Rectal smooth muscle tissue (tissue), 1 donor: ENCODE data around the gene PLCB1.
"Not testable (repeated sequence)": the region's sequence is repeated elsewhere in the genome, so short reads cannot be mapped to it uniquely, and the experiment has no call there.

ENCODE experiments used
- H3K27ac ChIP-seq: one replicate; pipeline ENCODE4 v1.7.0; 2013; ENCODE audit warnings: low read depth, low read length, inconsistent platforms
- H3K27me3 ChIP-seq: one replicate; pipeline ENCODE4 v1.7.0; 2013; ENCODE audit warnings: low read length; ENCODE audit not compliant: control insufficient read depth, insufficient read depth
- H3K36me3 ChIP-seq: one replicate; pipeline ENCODE4 v1.7.0; 2013; ENCODE audit warnings: low read length; ENCODE audit not compliant: control insufficient read depth, insufficient read depth
- H3K4me1 ChIP-seq: one replicate; pipeline ENCODE4 v1.7.0; 2013; ENCODE audit warnings: low read length; ENCODE audit not compliant: control insufficient read depth, insufficient read depth
- H3K4me3 ChIP-seq: one replicate; pipeline ENCODE4 v1.7.0; 2013; ENCODE audit warnings: low read length
- H3K9ac ChIP-seq: one replicate; pipeline ENCODE4 v1.7.0; 2013; ENCODE audit warnings: low read length

PLCB1 gene

GRCh38 chr20:8621001-8621400 lies 488.9 kb downstream of the PLCB1 start:
- H3K27ac ChIP-seq, result no peak overlapping the region
- no peaks in the 10 kb centered on the region for H3K36me3 ChIP-seq
- no peak overlapping the region for H3K4me3 ChIP-seq
- no peaks in the 10 kb centered on the region for H3K4me1 ChIP-seq
- H3K27me3 ChIP-seq, result no peaks in the 10 kb centered on the region
- no peak overlapping the region for H3K9ac ChIP-seq

- Histone ChIP-seq H3K27me3 (no peaks in the 10 kb centered on the region), H3K4me1 (no peaks in the 10 kb centered on the region)
Observed at GRCh38 chr20:8624046-8624445, 492.0 kb downstream of the PLCB1 start.

GRCh38 chr20:8624616-8625015 lies 492.6 kb downstream of the PLCB1 start:
- no peak overlapping the region for H3K4me3 ChIP-seq
- no peak overlapping the region for H3K9ac ChIP-seq
- no peaks in the 10 kb centered on the region for H3K4me1 ChIP-seq
- H3K36me3 ChIP-seq, result no peaks in the 10 kb centered on the region
- H3K27me3 ChIP-seq, result no peaks in the 10 kb centered on the region
- no peak overlapping the region for H3K27ac ChIP-seq

More at GRCh38 chr20:8624046-8624445, 492.0 kb downstream of the PLCB1 start:
- Histone ChIP-seq H3K4me3 (no peak overlapping the region), H3K27ac (no peak overlapping the region), H3K36me3 (no peaks in the 10 kb centered on the region), H3K9ac (no peak overlapping the region)

GRCh38 chr20:8627340-8628004 lies 495.4 kb downstream of the PLCB1 start:
- no peaks in the 10 kb centered on the region for H3K4me1 ChIP-seq
- H3K27ac ChIP-seq, result no peak overlapping the region
- no peak overlapping the region for H3K4me3 ChIP-seq

GRCh38 chr20:8631271-8631670 lies 499.2 kb downstream of the PLCB1 start:
- H3K36me3 ChIP-seq, result no peaks in the 10 kb centered on the region
- no peaks in the 10 kb centered on the region for H3K27me3 ChIP-seq
- H3K9ac ChIP-seq, result no peak overlapping the region
- no peak overlapping the region for H3K27ac ChIP-seq
- H3K4me1 ChIP-seq, result no peaks in the 10 kb centered on the region
- H3K4me3 ChIP-seq, result no peak overlapping the region

More at GRCh38 chr20:8627340-8628004, 495.4 kb downstream of the PLCB1 start:
- Histone ChIP-seq H3K27me3 (no peaks in the 10 kb centered on the region), H3K36me3 (no peaks in the 10 kb centered on the region), H3K9ac (no peak overlapping the region)

GRCh38 chr20:8633366-8633765 lies 501.3 kb downstream of the PLCB1 start:
- no peaks in the 10 kb centered on the region for H3K36me3 ChIP-seq
- no peaks in the 10 kb centered on the region for H3K27me3 ChIP-seq
- H3K9ac ChIP-seq, result no peak overlapping the region
- H3K4me1 ChIP-seq, result no peaks in the 10 kb centered on the region
- no peak overlapping the region for H3K4me3 ChIP-seq
- no peak overlapping the region for H3K27ac ChIP-seq

GRCh38 chr20:8635048-8635572 lies 503.0 kb downstream of the PLCB1 start:
- no peaks in the 10 kb centered on the region for H3K27me3 ChIP-seq
- no peak overlapping the region for H3K27ac ChIP-seq
- no peaks in the 10 kb centered on the region for H3K4me1 ChIP-seq
- no peaks in the 10 kb centered on the region for H3K36me3 ChIP-seq
- H3K4me3 ChIP-seq, result no peak overlapping the region
- no peak overlapping the region for H3K9ac ChIP-seq

- H3K27me3 ChIP-seq, result no peaks in the 10 kb centered on the region
- H3K9ac ChIP-seq, result no peak overlapping the region
- H3K36me3 ChIP-seq, result no peaks in the 10 kb centered on the region
- no peaks in the 10 kb centered on the region for H3K4me1 ChIP-seq
- H3K4me3 ChIP-seq, result no peak overlapping the region
- no peak overlapping the region for H3K27ac ChIP-seq
Observed at GRCh38 chr20:8635837-8636236, 503.8 kb downstream of the PLCB1 start.

GRCh38 chr20:8639112-8639778 lies 507.2 kb downstream of the PLCB1 start:
- no peak overlapping the region for H3K27ac ChIP-seq
- no peaks in the 10 kb centered on the region for H3K36me3 ChIP-seq
- H3K4me1 ChIP-seq, result no peaks in the 10 kb centered on the region
- H3K4me3 ChIP-seq, result no peak overlapping the region
- no peak overlapping the region for H3K9ac ChIP-seq
- H3K27me3 ChIP-seq, result no peaks in the 10 kb centered on the region

GRCh38 chr20:8640461-8640860 lies 508.4 kb downstream of the PLCB1 start:
- Histone ChIP-seq H3K36me3 (no peaks in the 10 kb centered on the region), H3K4me3 (no peak overlapping the region), H3K27ac (no peak overlapping the region), H3K27me3 (no peaks in the 10 kb centered on the region), H3K4me1 (no peaks in the 10 kb centered on the region), H3K9ac (no peak overlapping the region)

- peaks cover 6% of the 10 kb centered on the region for H3K4me1 ChIP-seq
- no peak overlapping the region for H3K4me3 ChIP-seq
- no peaks in the 10 kb centered on the region for H3K36me3 ChIP-seq
- H3K27me3 ChIP-seq, result no peaks in the 10 kb centered on the region
- no peak overlapping the region for H3K27ac ChIP-seq
- no peak overlapping the region for H3K9ac ChIP-seq
Observed at GRCh38 chr20:8642247-8642646, 510.2 kb downstream of the PLCB1 start.

- not testable (repeated sequence) for H3K27me3 ChIP-seq, H3K27ac ChIP-seq
- H3K4me1 ChIP-seq, result peaks cover 12% of the 10 kb centered on the region
Observed at GRCh38 chr20:8644468-8644867, 512.4 kb downstream of the PLCB1 start.

GRCh38 chr20:8645326-8645725 lies 513.3 kb downstream of the PLCB1 start:
- H3K36me3 ChIP-seq, result no peaks in the 10 kb centered on the region
- H3K9ac ChIP-seq, result no peak overlapping the region
- H3K27ac ChIP-seq, result no peak overlapping the region
- H3K4me1 ChIP-seq, result peaks cover 12% of the 10 kb centered on the region
- H3K4me3 ChIP-seq, result no peak overlapping the region
- H3K27me3 ChIP-seq, result no peaks in the 10 kb centered on the region

More at GRCh38 chr20:8644468-8644867, 512.4 kb downstream of the PLCB1 start:
- H3K9ac ChIP-seq, H3K4me3 ChIP-seq, H3K36me3 ChIP-seq: not testable (repeated sequence)
